GM18861 (cell line): ENCODE measurements around the gene CELA2A.
"Not testable (repeated sequence)": the region's sequence is repeated elsewhere in the genome, so short reads cannot be mapped to it uniquely, and the experiment has no call there.

Source experiments
- ATAC-seq: cut with Tn5 transposase; IDR thresholded peaks from one replicate; pipeline ENCODE4 v1.9.1; 2021; ENCODE audit not compliant: unreplicated experiment

Gene CELA2A

GRCh38 chr1:15466955-15467625 is 10.6 kb downstream of the CELA2A start:
- ATAC-seq: not testable (repeated sequence)

- ATAC-seq: no peak
Measured at GRCh38 chr1:15468145-15468544, 11.6 kb downstream of the CELA2A start.

GRCh38 chr1:15469361-15469760 is 12.8 kb downstream of the CELA2A start:
- no peak for ATAC-seq

GRCh38 chr1:15469821-15470448 is 13.4 kb downstream of the CELA2A start:
- ATAC-seq: not testable (repeated sequence)

- not testable (repeated sequence) for ATAC-seq
Measured at GRCh38 chr1:15471067-15471466, 14.5 kb downstream of the CELA2A start.

- not testable (repeated sequence) for ATAC-seq
Measured at GRCh38 chr1:15471723-15472122, 15.2 kb downstream of the CELA2A start.

GRCh38 chr1:15472587-15472986 is 16.1 kb downstream of the CELA2A start:
- no peak for ATAC-seq

- ATAC-seq: no peak
Measured at GRCh38 chr1:15475752-15476314, 19.3 kb downstream of the CELA2A start, which contains the start of gene CELA2B. CELA2B (plus strand) TSS chr1:15476104; CDS start chr1:15476126, 22 bp downstream.

GRCh38 chr1:15476927-15477326 is 20.4 kb downstream of the CELA2A start:
- no peak for ATAC-seq

GRCh38 chr1:15477646-15478212 is 21.2 kb downstream of the CELA2A start:
- ATAC-seq: no peak

- ATAC-seq: no peak
Measured at GRCh38 chr1:15479654-15480347, 23.3 kb downstream of the CELA2A start.

GRCh38 chr1:15482455-15482854 is 25.9 kb downstream of the CELA2A start:
- not testable (repeated sequence) for ATAC-seq

- not testable (repeated sequence) for ATAC-seq
Measured at GRCh38 chr1:15482983-15483543, 26.5 kb downstream of the CELA2A start.

GRCh38 chr1:15483971-15484370 is 27.4 kb downstream of the CELA2A start:
- no peak for ATAC-seq

GRCh38 chr1:15484443-15484842 is 27.9 kb downstream of the CELA2A start:
- ATAC-seq: not testable (repeated sequence)

- no peak for ATAC-seq
Measured at GRCh38 chr1:15485636-15486035, 29.1 kb downstream of the CELA2A start.

GRCh38 chr1:15486844-15487610 is 30.5 kb downstream of the CELA2A start:
- ATAC-seq: not testable (repeated sequence)

GRCh38 chr1:15488371-15488770 is 31.8 kb downstream of the CELA2A start:
- no peak for ATAC-seq

- no peak for ATAC-seq
Measured at GRCh38 chr1:15489052-15489736, 32.7 kb downstream of the CELA2A start.

- ATAC-seq: not testable (repeated sequence)
Measured at GRCh38 chr1:15491010-15491409, 34.5 kb downstream of the CELA2A start.
